ENCODE results near the gene COASY.
"Not testable (repeated sequence)": the region's sequence is repeated elsewhere in the genome, so short reads cannot be mapped to it uniquely, and the experiment has no call there.

COASY gene

GRCh38 chr17:42548993-42549755, 12.8 kb upstream of the COASY start:
- Histone ChIP-seq H3K9ac (ENCODE audit: low read length) (peak overlapping the region; percentile 62), H3K79me2 (ENCODE audit: insufficient read depth, low read length) (no peaks in the 10 kb centered on the region), H3K9me3 (ENCODE audit: insufficient read depth, low read length) (no peaks in the 10 kb centered on the region), H3K27ac (ENCODE audit: low read depth, low read length) (no peak overlapping the region), H3K4me3 (ENCODE audit: insufficient read depth, low read length, poor library complexity, severe bottlenecking) (no peak overlapping the region), H3F3A (ENCODE audit: insufficient read depth) (no peaks in the 10 kb centered on the region), H2AFZ (ENCODE audit: low read depth, low read length, severe bottlenecking) (no peak overlapping the region), H3K4me2 (ENCODE audit: low read depth, low read length, poor library complexity, severe bottlenecking) (peak overlapping the region; percentile 56), H3K27me3 (ENCODE audit: low read length) (no peaks in the 10 kb centered on the region), H4K20me1 (ENCODE audit: low read depth, low read length) (no peaks in the 10 kb centered on the region), H3K36me3 (ENCODE audit: low read length) (no peaks in the 10 kb centered on the region), H3K9me2 (replicated peaks; ENCODE audit: insufficient read depth, low read length) (no peaks in the 10 kb centered on the region)
- TF ChIP-seq EZH2phosphoT487 (conservative IDR thresholded peaks at IDR 0.05; ENCODE audit: low read length) (no peak), CTCF (IDR thresholded peaks at IDR 0.05; ENCODE audit: insufficient read depth, low read length, poor library complexity, severe bottlenecking) (no peak)

GRCh38 chr17:42552736-42553135, 9.2 kb upstream of the COASY start, which contains the start of gene HSD17B1:
Gene HSD17B1 (plus strand): TSS chr17:42552923. CDS start chr17:42552934, 11 bp downstream.
- not testable (repeated sequence) for H3K36me3 ChIP-seq (ENCODE audit: low read length); H3K27ac ChIP-seq (ENCODE audit: low read depth, low read length); H2AFZ ChIP-seq (ENCODE audit: low read depth, low read length, severe bottlenecking); H3K9me3 ChIP-seq (ENCODE audit: insufficient read depth, low read length); H3K9ac ChIP-seq (ENCODE audit: low read length); H3K27me3 ChIP-seq (ENCODE audit: low read length); H4K20me1 ChIP-seq (ENCODE audit: low read depth, low read length); H3K79me2 ChIP-seq (ENCODE audit: insufficient read depth, low read length); H3K9me2 ChIP-seq (replicated peaks; ENCODE audit: insufficient read depth, low read length); H3F3A ChIP-seq (ENCODE audit: insufficient read depth); H3K4me3 ChIP-seq (ENCODE audit: insufficient read depth, low read length, poor library complexity, severe bottlenecking)
- H3K4me2 ChIP-seq (ENCODE audit: low read depth, low read length, poor library complexity, severe bottlenecking) = peak within 1 kb of the TSS; percentile 80

- H3K27ac ChIP-seq (ENCODE audit: low read depth, low read length) = no peak overlapping the region
- H4K20me1 ChIP-seq (ENCODE audit: low read depth, low read length) = no peaks in the 10 kb centered on the region
- H2AFZ ChIP-seq (ENCODE audit: low read depth, low read length, severe bottlenecking) = no peak overlapping the region
- H3K9me3 ChIP-seq (ENCODE audit: insufficient read depth, low read length) = no peaks in the 10 kb centered on the region
- H3K9me2 ChIP-seq (replicated peaks; ENCODE audit: insufficient read depth, low read length) = no peaks in the 10 kb centered on the region
- H3K79me2 ChIP-seq (ENCODE audit: insufficient read depth, low read length) = no peaks in the 10 kb centered on the region
- no peaks in the 10 kb centered on the region for H3K27me3 ChIP-seq (ENCODE audit: low read length)
- no peak overlapping the region for H3K4me2 ChIP-seq (ENCODE audit: low read depth, low read length, poor library complexity, severe bottlenecking)
- H3K9ac ChIP-seq (ENCODE audit: low read length) = no peak overlapping the region
- TF ChIP-seq EZH2phosphoT487 (conservative IDR thresholded peaks at IDR 0.05; ENCODE audit: low read length) (no peak), CTCF (IDR thresholded peaks at IDR 0.05; ENCODE audit: insufficient read depth, low read length, poor library complexity, severe bottlenecking) (no peak)
- no peak overlapping the region for H3K4me3 ChIP-seq (ENCODE audit: insufficient read depth, low read length, poor library complexity, severe bottlenecking)
- no peaks in the 10 kb centered on the region for H3K36me3 ChIP-seq (ENCODE audit: low read length)
- H3F3A ChIP-seq (ENCODE audit: insufficient read depth) = no peaks in the 10 kb centered on the region
Observed at GRCh38 chr17:42553161-42553818, 8.7 kb upstream of the COASY start.

GRCh38 chr17:42553866-42554249, 8.1 kb upstream of the COASY start:
- no peaks in the 10 kb centered on the region for H3K9me2 ChIP-seq (replicated peaks; ENCODE audit: insufficient read depth, low read length)
- no peaks in the 10 kb centered on the region for H3K36me3 ChIP-seq (ENCODE audit: low read length)
- no peaks in the 10 kb centered on the region for H3K27me3 ChIP-seq (ENCODE audit: low read length)
- peak overlapping the region; percentile 77 for H3K9ac ChIP-seq (ENCODE audit: low read length)
- no peaks in the 10 kb centered on the region for H3K9me3 ChIP-seq (ENCODE audit: insufficient read depth, low read length)
- no peak overlapping the region for H2AFZ ChIP-seq (ENCODE audit: low read depth, low read length, severe bottlenecking)
- H3K4me2 ChIP-seq (ENCODE audit: low read depth, low read length, poor library complexity, severe bottlenecking) = peak overlapping the region; percentile 80
- peak overlapping the region; percentile 38; the same call in 1 of the 2 replicates for H3K27ac ChIP-seq (ENCODE audit: low read depth, low read length)
- TF ChIP-seq CTCF (IDR thresholded peaks at IDR 0.05; ENCODE audit: insufficient read depth, low read length, poor library complexity, severe bottlenecking) (no peak), EZH2phosphoT487 (conservative IDR thresholded peaks at IDR 0.05; ENCODE audit: low read length) (no peak)
- no peaks in the 10 kb centered on the region for H3K79me2 ChIP-seq (ENCODE audit: insufficient read depth, low read length)
- H3K4me3 ChIP-seq (ENCODE audit: insufficient read depth, low read length, poor library complexity, severe bottlenecking) = peak overlapping the region; percentile 66
- no peaks in the 10 kb centered on the region for H3F3A ChIP-seq (ENCODE audit: insufficient read depth)
- no peaks in the 10 kb centered on the region for H4K20me1 ChIP-seq (ENCODE audit: low read depth, low read length)
